ENCODE data around the gene NCEH1.

DNA sequence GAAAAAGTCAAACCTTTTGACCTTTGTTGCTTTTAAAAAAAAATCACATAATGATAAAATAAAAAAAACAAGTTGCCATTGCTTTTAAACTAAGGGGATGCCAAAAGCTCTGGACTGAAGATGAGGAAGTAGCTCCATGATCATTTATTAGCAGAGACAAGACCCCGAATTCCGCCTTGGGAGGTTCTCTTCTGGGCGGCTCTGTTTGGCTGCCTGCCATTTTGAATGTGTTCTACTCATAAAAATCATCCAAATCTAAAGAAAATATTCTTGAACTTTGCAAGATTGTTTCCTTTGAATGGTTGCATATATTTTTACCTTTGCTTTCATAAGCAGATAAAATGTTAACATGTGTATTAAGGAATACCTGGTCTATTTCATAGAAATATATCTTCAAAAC lies 63.8 kb downstream of the NCEH1 start:
- TF ChIP-seq, protein P1, sequence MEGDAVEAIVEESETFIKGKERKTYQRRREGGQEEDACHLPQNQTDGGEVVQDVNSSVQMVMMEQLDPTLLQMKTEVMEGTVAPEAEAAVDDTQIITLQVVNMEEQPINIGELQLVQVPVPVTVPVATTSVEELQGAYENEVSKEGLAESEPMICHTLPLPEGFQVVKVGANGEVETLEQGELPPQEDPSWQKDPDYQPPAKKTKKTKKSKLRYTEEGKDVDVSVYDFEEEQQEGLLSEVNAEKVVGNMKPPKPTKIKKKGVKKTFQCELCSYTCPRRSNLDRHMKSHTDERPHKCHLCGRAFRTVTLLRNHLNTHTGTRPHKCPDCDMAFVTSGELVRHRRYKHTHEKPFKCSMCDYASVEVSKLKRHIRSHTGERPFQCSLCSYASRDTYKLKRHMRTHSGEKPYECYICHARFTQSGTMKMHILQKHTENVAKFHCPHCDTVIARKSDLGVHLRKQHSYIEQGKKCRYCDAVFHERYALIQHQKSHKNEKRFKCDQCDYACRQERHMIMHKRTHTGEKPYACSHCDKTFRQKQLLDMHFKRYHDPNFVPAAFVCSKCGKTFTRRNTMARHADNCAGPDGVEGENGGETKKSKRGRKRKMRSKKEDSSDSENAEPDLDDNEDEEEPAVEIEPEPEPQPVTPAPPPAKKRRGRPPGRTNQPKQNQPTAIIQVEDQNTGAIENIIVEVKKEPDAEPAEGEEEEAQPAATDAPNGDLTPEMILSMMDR (IDR thresholded peaks at IDR 0.05): no peak
- TF ChIP-seq POLR2A (IDR thresholded peaks at IDR 0.05) (no peak), EP300 (IDR thresholded peaks at IDR 0.05) (no peak), POLR2AphosphoS5 (IDR thresholded peaks at IDR 0.05) (no peak)
